SU-DHL-6 (cell line): Measurements from ENCODE around the gene KRT36.

Experiments
- EZH2phosphoT487 ChIP-seq: fragments of 200-600 bp; sonication (generic), shearing (Covaris generic); conservative IDR thresholded peaks from 2 replicates; pipeline ENCODE4 v1.6.1; 2018; ENCODE audit warnings: mild to moderate bottlenecking, antibody characterized with exemption, low read length, moderate library complexity, mixed read lengths
- TF ChIP-seq, protein P1 (sequence below): fragments of 200-600 bp; sonication (generic); IDR thresholded peaks from one replicate; pipeline ENCODE4 v1.5.1; 2017; ENCODE audit warnings: antibody characterized with exemption, mild to moderate bottlenecking, low read length, moderate library complexity; ENCODE audit not compliant: insufficient read depth, poor library complexity, severe bottlenecking

GRCh38 chr17:41535764-41536481, 46.2 kb upstream of the KRT36 start:
- TF ChIP-seq, protein P1, sequence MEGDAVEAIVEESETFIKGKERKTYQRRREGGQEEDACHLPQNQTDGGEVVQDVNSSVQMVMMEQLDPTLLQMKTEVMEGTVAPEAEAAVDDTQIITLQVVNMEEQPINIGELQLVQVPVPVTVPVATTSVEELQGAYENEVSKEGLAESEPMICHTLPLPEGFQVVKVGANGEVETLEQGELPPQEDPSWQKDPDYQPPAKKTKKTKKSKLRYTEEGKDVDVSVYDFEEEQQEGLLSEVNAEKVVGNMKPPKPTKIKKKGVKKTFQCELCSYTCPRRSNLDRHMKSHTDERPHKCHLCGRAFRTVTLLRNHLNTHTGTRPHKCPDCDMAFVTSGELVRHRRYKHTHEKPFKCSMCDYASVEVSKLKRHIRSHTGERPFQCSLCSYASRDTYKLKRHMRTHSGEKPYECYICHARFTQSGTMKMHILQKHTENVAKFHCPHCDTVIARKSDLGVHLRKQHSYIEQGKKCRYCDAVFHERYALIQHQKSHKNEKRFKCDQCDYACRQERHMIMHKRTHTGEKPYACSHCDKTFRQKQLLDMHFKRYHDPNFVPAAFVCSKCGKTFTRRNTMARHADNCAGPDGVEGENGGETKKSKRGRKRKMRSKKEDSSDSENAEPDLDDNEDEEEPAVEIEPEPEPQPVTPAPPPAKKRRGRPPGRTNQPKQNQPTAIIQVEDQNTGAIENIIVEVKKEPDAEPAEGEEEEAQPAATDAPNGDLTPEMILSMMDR, result no peak
- no peak for TF ChIP-seq EZH2phosphoT487
